Measurements from ENCODE around the gene PEA15. TPM values are rescaled to one million over a fixed set of nuclear protein-coding genes. Genes with fewer than 3 reads are reported as not detected.

Gene PEA15
- total RNA-seq, 1 experiment from 2014 or later = 94.3 TPM

GRCh38 chr1:160258177-160258798 lies 53.1 kb downstream of the PEA15 start:
- H3K4me1 ChIP-seq (ENCODE audit: control insufficient read depth, insufficient read depth, low read length) = peaks cover 29% of the 10 kb centered on the region
- ChIA-PET POLR2A (interaction anchor here (0.7 kb wide), 1 partner anchor 28 kb away, joined by 3 read pairs; no protein-coding TSS in a partner anchor), CTCF (no interaction called here)
- H3K9me3 ChIP-seq (ENCODE audit: control insufficient read depth, insufficient read depth, low read depth, low read length) = no peaks in the 10 kb centered on the region
- TF ChIP-seq REST (IDR thresholded peaks at IDR 0.05; ENCODE audit: insufficient read depth in 1 of 2, low read depth in 2 of 2, low read length in 1 of 2) = no peak
- TF ChIP-seq SIN3A (IDR thresholded peaks at IDR 0.05; ENCODE audit: borderline replicate concordance, insufficient read depth, low read depth, low read length) = no peak
- DNase-seq (ENCODE audit: low read depth, low spot score) (no peak), ATAC-seq (no peak)
- no TSS peak for BruUV-seq (replicated peaks)
- in situ Hi-C loops (cut with HindIII; ENCODE audit: low pct_unique_long_range_greater_than_20kb, low sequenced_read_pairs) = no loop called here
- H3K27me3 ChIP-seq (ENCODE audit: control insufficient read depth, insufficient read depth, low read length) = no peaks in the 10 kb centered on the region
- no peaks in the 10 kb centered on the region; the same call in none of the 2 replicates for H3K36me3 ChIP-seq (ENCODE audit: control insufficient read depth, insufficient read depth, low read length)
- intact Hi-C loops (cut with micrococcal nuclease; ENCODE audit: unreplicated experiment) = no loop called here
- H3K27ac ChIP-seq (ENCODE audit: low read length) = no peak overlapping the region
- H3K4me3 ChIP-seq (ENCODE audit: low read depth in 2 of 2, low read length in 2 of 2) = no peak overlapping the region

- POLR2A ChIA-PET = interaction anchor here (1.0 kb wide), 1 partner anchor 25 kb away, joined by 3 read pairs; no protein-coding TSS in a partner anchor
- TF ChIP-seq CTCF (IDR thresholded peaks at IDR 0.05) = no peak
- no peak for TF ChIP-seq REST (IDR thresholded peaks at IDR 0.05; ENCODE audit: insufficient read depth in 1 of 2, low read depth in 2 of 2, low read length in 1 of 2)
- no peak for TF ChIP-seq TCF7L2 (IDR thresholded peaks at IDR 0.05; ENCODE audit: low read depth, low read length)
- no peak for TF ChIP-seq POLR2AphosphoS5 (IDR thresholded peaks at IDR 0.05; ENCODE audit: low read depth, low read length)
- no peak for TF ChIP-seq SIN3A (IDR thresholded peaks at IDR 0.05; ENCODE audit: borderline replicate concordance, insufficient read depth, low read depth, low read length)
- ATAC-seq (no peak), DNase-seq (ENCODE audit: low read depth, low spot score) (no peak)
- Histone ChIP-seq H3K27me3 (ENCODE audit: control insufficient read depth, insufficient read depth, low read length) (no peaks in the 10 kb centered on the region), H3K4me3 (ENCODE audit: low read depth in 2 of 2, low read length in 2 of 2) (peak overlapping the region; percentile 84 to 96), H3K27ac (ENCODE audit: low read length) (peak overlapping the region; percentile 98), H3K9me3 (ENCODE audit: control insufficient read depth, insufficient read depth, low read depth, low read length) (no peaks in the 10 kb centered on the region), H3K4me1 (ENCODE audit: control insufficient read depth, insufficient read depth, low read length) (peaks cover 29% of the 10 kb centered on the region), H3K36me3 (ENCODE audit: control insufficient read depth, insufficient read depth, low read length) (no peaks in the 10 kb centered on the region; the same call in none of the 2 replicates)
- BruUV-seq (replicated peaks) = TSS peak; percentile 48
- in situ Hi-C loops (cut with HindIII; ENCODE audit: low pct_unique_long_range_greater_than_20kb, low sequenced_read_pairs) = no loop called here
- intact Hi-C loops (cut with micrococcal nuclease; ENCODE audit: unreplicated experiment) = no loop called here
- CTCF ChIA-PET = no interaction called here
Measured at GRCh38 chr1:160260406-160261382, 55.5 kb downstream of the PEA15 start.
